Stimulated activated CD4-positive, alpha-beta T cell treated with anti-CD3 and anti-CD28 coated beads, Interleukin-2, amount 100 ng/mL, for 4 hours (primary cell): ENCODE results near the gene DNAH3.
"Not testable (repeated sequence)": the region's sequence is repeated elsewhere in the genome, so short reads cannot be mapped to it uniquely, and the experiment has no call there.

Source experiments
- DNase-seq: peaks from one replicate; pipeline ENCODE4 v3.0.0-alpha.2; 2020; ENCODE audit warnings: low read depth

DNAH3 gene

DNA sequence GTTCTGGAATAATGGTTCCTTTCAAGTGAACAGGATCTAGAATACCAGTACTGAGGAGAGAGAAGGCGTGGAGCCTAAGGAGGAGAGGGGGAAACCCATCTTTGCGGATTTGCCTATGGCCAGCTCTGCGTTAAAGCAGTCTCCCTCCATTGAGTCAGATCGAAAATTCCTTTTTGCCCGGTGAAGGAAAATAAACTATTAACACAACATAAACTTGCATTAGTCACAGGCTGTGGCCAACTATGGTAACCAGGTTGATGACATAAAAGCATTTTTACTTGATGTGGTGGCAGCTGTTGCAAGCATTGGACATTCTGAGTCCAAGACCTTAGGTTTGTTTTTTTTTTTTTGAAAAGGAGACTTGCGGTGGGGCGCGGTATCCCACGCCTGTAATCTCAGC, 16.7 kb upstream of the DNAH3 start:
- no peak for DNase-seq

DNA sequence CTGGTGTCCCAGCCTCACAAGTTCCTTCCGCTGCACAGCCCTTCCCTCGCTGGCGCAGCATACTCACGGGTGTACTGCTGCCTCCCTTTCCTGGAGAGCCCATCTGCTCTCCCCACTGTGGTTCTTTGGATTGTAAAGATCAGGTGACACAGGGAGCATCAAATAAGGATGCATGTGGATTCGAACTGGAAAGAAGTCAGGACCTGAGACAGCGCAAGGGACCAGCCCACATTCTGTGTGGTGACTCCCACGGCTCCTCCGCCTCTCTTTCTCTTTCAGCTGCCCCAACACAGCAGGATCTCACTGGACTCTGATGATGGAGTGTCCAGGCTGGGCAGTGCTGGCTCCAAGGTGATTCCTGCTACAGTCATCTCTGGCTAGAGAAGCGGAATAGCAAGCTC, 15.9 kb upstream of the DNAH3 start:
- no peak for DNase-seq

DNA sequence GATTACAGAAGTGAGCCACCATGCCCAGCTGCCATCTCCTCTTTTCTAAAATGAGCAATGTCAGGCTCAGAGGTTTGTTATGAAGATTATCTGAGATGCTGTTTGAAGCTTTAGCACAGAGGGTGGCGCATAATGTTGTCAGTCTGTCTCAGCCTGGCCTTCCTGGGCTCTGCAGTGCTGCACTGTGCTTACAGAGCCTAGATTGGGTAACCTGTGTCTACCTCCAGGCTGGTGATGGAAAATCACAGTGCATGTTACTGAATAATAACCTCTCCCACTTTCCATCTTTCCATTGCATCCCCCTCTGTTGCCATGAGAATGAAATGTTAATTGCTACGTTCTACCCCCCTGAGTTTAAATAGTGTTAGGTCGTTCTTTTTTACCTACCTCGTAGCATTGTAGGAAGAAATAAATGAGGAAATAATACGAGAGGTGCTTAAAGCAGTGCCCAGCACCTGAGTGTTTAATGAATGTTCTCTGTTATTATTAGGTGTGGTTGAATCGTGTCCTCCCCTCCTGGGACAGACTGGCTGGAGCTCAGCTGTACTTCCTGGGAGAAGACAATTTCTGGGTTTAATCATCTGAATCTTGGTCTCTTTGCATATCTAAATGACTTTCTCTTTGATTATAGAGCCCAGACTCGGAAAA, 14.0 kb upstream of the DNAH3 start:
- DNase-seq, result no peak

DNA sequence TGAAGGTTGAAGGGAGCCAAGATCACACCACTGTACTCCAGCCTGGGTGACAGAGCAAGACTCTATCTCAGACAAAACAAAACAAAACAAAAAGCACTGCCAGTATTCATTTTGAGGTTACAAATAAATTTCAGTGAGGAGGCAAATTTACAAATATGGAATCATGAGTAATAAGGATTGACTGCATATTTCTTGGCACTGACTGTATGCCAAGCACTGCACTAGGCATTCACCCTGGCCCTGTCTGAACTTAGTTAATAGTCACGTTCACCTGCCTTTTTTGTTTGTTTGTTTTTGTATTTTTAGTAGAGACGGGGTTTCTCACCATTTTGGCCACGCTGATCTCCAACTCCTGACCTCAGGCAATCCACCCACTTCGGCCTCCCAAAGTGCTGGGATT, 12.9 kb upstream of the DNAH3 start:
- DNase-seq, result no peak

DNA sequence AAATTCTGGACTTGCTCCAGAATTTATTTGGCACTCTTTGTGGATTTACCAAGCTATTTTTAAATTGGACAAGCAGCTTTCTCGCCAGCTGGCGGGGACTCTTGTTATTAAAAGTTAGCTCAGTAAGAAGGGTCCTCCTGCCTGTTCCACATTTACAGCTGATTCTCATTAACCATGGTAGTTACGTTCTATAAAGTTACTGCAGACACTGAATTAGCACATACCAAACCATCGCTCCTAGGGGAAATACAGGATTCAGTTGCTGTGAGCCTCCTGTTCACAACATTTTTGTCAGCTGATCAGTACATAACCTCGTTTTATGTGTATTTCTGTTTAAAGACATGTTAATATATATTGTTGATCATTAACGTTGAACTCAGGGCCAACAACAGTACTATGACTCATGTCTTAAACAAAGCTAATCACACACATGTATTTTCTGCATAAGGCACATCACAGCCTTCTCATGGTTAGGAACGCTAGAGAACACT, 12.1 kb upstream of the DNAH3 start:
- no peak for DNase-seq

DNA sequence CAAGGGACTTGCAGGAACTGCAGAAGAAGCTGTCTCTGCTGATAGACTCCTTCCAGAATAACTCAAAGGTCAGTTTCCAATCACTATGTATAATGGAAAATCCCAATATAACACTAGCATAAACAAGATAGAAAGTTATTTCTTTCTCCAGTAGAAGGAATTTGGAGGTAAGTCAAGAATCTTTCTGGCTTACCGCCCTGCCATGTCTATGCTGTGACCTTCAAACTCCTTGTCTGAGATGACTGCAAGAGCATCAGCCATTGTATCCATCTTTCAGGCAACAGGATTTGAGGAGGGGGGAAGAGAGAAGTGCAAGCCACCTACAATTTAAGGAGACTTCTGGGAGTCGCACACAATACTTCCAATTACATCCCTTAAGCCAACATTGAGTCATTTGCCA, 10.6 kb upstream of the DNAH3 start:
- DNase-seq, result no peak

DNA sequence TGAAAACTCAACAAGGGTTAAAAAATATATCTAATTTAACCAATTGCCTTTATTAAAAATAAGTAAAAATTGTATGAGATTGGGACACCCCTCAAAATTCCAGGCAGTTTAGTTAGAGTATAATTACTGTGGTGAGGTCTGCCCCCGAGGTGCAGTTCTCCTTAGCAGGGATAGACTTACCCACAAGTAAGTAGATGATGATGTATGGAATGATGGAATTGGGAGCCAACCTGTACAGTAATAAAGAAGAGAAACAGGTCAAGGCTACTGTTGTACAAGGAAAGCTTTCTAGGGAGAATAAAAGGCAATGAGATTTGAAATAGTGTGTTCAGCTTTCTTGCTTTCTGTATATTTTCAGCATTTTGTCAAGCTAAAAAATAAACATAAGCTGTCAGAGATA, 9.6 kb upstream of the DNAH3 start:
- DNase-seq, result no peak

DNA sequence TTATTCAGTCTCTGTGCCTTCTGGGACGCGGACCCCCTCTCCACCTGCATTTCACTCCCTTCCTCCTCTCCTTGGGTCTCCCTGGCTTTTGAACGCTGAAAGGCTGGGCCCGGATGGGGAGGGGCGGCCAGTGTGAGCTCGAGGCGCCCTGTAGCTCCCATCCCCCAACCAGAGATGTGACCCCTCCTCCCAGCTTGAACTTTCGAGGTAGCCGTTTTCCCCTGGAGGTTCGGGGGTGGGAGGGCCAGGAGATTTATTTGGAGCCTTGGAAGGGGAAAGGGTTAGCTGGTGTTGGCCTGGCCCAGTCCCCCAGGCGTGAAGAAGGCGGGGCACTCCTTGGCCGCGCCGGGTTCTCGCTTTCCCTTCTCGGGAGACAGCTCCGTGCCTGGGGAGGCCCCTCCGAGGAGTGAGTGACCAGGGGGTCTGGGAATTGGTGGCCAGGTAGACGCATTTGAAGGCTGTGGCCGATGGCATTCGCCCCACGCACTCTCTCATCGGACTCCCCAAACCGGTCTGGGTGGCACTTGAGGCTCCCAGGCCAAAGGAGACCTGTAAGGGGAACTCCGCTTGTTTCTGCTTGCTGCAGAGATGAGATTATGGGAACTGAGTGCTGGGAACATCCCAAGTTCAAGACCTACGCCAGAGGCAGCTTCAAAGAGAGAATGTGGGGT, 8.8 kb upstream of the DNAH3 start:
- DNase-seq, result no peak

DNA sequence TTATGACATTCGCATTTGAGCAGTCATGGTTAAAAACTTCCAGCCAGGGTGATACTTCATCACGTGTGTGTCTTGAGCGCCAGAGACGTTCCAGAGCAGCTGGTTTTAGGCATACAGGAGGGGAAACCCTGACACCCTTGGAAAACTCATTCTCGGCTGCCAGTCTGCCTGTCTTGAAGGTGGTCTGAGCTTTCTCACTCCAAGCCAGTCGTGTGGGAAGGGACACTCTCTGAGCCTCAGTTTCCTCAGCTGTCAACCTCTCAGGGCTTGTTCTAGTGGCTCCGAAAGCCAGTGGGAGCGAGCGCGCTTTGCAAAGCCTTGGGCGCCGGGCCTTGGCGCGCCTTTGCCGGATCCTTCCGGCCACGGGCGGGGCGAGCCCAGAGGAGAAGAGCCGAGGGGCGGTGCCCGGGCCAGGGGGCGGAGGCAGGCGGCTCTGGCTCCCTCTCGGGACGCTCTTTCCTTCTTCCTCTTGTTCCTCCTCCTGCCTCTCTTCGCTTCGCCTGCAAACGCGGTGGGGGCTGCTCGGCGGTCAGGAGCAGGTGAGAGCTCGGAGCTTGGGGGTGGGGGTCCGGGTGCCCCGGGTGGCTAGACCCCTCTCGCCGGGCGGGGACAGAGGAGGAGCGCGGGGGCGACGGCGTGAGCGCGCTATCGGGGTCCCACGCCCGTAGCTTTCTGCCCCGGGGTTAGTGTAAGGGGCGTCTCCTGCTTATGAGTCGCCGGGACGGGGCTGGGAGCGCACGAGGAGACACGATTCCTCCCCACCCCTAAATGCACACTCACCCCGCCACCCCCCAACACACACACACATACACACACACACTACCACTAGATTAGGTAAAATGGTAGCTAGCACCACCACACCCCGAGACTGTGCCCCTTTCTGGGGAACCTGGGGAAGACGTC, 7.8 kb upstream of the DNAH3 start, which contains the start of gene LDAF1:
Gene LDAF1 (plus strand): TSS at position 467 of the 903 bp plus-strand sequence. CDS start 2,509 bp downstream, outside the sequence.
- peak; percentile 66 for DNase-seq

DNA sequence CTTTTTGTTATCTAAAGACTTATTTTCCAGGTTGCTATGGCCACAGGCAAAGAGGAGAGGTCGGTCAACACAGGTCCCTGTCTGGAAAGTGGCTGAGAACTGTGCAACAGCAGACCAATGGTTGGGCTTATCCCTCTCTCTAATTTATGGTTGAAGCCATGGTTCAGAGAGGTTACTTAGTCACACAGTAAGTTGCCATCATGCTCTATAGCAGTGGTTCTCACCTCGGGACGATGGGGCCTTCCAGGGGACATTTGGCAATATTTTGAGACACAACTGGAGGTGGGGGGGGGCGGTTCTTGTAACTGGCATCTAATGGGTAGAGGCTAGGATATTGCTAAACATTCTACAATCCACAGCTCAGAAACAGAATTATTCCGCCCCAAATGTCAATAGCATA, 7.0 kb upstream of the DNAH3 start:
- DNase-seq, result no peak

DNA sequence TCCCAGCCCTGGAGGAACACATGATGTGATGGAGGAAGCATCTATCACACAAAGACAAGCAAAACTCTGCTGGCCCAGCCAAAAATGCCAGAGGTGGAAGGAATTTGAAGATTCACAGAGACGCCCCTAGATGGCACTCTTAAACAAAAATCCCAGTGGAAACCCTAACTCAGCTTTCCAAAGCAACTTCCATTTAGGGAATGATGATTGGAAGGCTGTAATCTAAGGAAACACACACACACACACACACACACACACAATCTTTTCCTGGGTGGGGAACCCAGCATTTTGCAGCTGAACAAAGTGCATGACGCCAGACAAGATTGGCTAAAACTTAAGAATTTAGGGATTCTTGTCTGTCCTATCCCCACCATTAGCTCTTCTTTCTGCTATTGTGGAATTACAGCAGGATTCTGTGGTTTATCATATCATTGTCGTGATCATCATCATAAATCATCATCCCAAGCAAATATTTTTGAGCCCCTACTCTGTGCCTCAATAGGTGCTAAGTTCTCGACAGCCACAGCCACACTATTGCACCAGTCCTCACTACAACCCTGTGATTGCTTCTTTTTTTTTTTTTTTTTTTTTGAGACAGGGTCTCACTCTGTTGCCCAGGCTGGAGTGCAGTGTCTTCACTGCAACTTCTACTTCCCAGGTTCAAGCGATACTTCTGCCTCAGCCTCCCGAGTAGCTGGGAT, 6.3 kb upstream of the DNAH3 start:
- DNase-seq, result no peak

DNA sequence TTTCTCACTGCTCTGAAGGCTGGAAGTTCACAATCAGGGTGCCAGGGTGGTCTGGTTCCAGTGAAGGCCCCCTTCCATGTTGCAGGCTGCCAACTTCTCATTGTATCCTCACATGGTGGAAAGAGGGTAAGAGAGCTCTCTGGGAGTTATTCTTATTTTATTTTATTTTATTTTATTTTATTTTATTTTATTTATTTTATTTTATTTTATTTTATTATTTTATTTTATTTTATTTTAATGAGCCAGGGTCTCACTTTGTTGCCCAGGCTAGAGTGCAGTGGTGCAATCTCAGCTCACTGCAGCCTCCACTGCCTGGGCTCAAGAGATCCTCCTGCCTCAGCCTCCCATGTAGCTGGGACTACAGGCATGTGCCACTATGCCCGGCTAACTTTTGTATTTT, 5.4 kb upstream of the DNAH3 start:
- not testable (repeated sequence) for DNase-seq

DNA sequence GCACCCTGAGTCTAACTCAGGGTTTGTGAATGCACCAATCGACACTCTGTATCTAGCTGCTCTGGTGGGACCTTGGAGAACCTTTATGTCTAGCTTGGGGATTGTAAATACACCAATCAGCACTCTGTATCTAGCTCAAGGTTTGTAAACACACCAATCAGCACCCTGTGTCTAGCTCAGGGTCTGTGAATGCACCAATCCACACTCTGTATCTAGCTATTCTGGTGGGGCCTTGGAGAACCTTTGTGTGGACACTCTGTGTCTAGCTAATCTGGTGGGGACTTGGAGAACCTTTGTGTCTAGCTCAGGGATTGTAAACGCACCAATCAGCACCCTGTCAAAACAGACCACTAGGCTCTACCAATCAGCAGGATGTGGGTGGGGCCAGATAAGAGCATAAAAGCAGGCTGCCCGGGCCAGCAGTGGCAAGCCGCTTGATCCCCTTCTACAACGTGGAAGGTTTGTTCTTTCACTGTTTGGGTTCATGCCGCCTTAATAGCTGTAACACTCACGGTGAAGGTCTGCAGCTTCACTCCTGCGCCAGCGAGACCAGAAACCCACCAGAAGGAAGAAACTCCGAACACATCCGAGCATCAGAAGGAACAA, 2.6 kb upstream of the DNAH3 start:
- DNase-seq, result not testable (repeated sequence)

DNA sequence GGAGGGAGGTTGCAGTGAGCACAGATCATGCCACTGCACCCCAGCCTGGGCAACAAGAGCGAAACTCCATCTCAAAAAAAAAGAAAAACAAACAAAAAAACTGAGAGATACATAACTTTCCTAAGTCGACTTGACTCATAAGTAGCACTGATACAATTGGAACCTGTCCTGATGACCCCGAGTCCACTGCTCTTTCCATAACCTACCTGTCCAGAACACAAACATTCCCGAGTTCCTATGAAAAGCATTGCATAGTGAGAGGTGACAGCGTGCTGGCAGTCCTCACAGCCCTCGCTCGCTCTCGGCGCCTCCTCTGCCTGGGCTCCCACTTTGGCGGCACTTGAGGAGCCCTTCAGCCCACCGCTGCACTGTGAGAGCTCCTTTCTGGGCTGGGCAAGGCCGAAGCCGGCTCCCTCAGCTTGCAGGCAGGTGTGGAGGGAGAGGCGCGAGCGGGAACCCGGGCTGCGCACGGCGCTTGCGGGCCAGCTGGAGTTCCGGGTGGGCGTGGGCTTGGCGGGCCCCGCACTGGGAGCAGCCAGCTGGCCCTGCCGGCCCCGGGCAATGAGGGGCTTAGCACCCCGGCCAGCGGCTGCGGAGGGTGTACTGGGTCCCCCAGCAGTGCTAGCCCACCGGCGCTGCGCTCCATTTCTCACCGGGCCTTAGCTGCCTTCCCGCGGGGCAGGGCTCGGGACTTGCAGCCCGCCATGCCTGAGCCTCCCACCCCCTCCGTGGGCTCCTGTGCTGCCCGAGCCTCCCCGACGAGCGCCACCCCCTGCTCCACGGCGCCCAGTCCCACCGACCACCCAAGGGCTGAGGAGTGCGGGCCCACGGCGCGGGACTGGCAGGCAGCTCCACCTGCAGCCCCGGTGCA, 1.7 kb upstream of the DNAH3 start:
- not testable (repeated sequence) for DNase-seq

DNA sequence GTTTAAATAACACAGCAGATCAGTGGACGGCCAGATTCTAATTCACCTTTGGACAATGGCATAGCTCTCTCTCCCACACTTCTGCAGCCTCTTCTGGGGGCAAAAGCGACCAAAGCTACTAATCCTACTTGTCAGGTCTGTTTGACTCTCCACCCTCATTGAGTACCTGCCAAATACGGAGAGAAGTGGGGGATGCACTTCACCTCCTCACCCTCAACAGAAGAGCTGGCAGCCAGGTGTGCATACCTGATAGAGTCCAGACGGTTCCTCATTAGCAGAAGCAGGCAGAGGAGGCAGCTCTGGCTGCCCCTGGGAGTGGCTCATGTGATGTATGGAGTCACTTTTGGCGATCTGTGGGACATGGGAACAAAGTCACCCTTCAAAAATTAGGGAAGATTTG, 4.9 kb downstream of the DNAH3 start:
- DNase-seq, result no peak

DNA sequence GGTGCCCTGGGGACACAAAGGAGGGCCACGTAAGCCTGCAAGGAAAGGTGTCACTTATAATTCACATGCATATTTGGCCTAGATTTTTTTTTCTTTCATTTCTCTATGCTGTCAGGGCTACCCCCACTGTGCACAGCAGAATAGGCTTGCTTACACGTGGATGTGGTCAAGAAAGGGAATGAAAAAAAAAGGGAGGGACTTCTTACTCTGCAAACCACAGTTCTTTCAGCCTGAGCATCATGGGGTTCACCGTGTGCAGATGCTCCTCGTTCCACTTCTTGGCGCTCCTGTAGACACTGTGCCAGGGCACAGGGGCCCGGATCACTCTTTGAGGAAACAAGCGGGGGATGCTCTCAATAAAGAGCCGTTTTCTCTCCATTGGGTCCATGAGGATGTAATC, 16.6 kb downstream of the DNAH3 start:
- no peak for DNase-seq

DNA sequence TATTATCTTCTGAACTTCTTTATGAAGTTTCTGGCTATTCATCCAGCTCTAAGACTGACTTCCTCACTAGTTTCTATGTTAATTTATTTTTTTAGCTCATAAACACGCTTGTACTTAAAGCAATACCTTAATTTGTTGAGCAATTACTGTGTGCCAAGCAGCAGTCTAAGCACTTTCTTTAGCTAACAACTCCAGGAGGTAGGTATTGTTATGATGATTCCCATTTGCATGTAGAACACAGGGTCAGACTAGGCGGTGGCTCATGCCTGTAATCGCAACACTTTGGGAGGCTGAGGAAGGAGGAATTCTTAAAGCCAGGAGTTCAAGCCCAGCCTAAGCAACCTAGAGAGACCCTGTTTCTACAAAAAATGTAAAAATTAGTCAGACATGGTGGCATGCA, 19.8 kb downstream of the DNAH3 start:
- DNase-seq, result no peak

DNA sequence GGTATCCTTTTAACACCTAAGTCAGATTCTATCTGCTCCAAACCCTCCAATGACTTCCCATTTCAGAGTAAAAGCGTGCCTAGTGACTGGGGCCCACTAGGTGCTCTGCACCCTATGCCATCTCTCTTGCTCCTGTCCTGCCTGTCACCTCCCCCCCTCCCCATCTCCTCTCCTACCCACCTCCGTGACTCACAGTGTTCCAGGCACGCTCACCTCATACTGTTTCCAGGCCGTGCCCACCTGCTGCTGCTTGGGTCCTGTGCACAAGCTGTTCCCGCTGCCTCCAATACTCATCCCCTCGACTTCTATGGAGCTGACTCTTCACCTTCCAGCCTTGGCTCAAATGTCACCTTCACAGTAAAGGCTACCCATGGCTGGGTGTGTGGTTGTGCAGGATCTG, 21.7 kb downstream of the DNAH3 start:
- DNase-seq, result no peak

DNA sequence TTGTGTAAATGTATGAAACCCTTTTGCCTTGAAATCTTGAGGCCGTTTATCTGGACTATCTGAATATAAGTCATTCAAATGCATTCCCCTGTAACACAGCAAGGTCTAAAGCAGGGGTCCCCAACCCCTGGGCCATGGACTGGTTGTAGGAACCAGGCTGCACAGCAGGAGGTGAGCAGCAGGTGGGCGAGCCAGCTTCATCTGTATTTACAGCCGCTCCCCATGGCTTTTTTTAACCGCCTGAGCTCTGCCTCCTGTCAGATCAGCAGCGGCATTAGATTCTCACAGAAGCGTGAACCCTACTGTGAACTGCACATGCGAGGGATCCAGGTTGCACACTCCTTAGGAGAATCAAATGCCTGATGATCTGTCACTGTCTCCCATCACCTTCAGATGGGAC, 24.1 kb downstream of the DNAH3 start:
- DNase-seq, result no peak

DNA sequence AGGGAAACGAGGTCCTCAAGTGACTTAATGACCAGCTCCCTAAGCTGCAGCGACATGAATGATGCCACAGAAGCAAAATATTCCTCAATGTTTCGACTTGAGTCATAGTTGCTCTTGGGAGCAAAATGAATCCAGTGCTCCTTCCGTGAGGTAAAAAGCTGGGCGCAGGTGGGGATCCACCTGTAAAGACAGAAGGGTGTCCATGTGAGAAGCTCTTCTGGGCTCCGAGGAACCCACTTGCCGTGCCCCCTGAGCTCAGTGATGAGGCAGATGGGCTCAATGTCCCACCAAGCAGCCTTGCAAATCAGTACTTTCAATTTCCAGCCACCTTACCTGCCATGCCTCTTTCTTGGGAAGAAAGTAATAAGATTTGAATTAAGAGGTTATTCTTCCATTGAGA, 25.5 kb downstream of the DNAH3 start:
- DNase-seq, result no peak
